GM12873 (cell line): ENCODE measurements around the gene NLGN2.

Experiments
- CTCF ChIP-seq: IDR thresholded peaks from 2 replicates; pipeline ENCODE4 v1.5.1; 2012; ENCODE audit warnings: low read depth, mild to moderate bottlenecking, moderate library complexity, low read length, control low read depth; ENCODE audit not compliant: insufficient read depth; ENCODE audit errors: missing control alignments

NLGN2 gene

DNA sequence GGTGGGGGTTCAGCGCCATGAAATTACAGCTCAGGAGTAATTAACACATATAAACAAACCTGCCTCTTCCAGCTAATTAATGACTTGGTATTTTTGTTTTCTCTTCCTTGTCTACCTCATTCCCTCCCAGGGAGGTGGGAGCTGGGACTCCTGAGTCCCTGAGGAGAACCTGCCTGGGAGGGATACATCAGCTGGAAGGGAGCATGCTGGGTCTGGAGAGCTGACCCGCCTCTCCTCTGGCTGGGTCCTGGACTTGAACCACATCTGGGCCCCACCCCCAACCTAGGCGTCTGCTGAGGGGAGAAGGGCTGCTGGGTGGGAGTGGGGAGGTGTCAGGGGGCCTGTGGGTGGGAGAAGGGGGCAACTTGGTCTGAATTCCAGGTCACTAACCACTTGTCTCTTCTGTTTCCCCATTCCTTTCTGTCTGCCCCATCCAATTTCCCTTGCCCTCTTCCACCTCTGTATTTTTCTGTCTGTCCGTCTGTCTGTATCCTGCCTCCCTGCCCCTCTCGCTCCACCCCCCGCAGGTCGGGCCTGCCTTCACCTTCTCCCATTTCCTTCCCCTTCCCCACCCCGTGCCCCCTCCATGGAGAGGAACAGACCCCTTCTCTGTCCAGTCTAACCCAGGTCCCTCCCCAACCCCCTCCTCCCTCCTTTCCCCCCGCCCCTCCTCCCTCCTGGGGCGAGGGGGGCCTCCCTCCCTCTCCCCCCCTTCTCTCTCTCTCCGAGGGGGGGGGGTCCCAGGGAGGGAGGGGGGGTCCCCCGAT, at the start of gene NLGN2:
Gene NLGN2, plus strand, starts transcription at position 361 of the 767 bp plus-strand sequence. CDS start 411 bp downstream, outside the sequence.
- no peak for TF ChIP-seq CTCF

DNA sequence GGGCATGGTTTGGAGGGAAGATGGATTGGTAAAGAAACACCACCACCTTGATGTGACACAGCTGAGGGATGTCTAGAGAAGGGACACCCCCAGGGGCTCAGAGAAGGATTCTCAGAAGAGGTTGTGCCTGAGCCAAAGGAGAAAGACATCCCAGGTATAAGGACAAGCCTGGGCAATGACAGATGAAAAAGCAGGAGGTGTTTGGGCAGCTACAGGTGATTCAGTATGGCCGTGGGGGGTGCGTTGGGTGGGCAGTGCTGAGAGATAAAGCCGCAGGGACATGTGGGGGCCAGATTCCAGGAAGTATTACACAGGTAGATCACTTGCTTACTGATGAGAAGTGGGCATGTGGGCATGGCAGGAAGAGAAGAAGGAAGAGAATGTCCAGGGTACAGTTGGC, 45.7 kb upstream of the NLGN2 start:
- no peak for TF ChIP-seq CTCF

DNA sequence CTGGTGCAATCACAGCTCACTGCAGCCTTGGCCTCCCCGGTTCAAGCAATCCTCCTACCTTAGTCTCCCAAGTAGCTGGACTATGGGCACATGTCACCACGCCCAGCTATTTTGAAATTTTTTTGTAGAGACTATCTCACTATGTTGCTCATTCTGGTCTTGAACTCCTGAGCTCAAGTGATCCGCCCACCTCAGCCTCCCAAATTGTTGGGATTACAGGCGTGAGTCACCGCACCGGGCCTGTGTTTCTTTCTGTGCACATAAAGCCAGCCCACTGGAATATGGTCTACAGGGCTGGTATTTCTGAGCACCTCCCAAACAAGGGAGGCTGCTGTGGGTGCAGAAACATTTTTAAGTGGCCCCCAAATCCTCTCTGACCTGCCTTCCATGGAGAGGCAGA, 44.3 kb upstream of the NLGN2 start:
- TF ChIP-seq CTCF = no peak

- no peak for TF ChIP-seq CTCF
These were observed 40.6 kb upstream of the NLGN2 start for GRCh38 chr17:7367083-7367482.

DNA sequence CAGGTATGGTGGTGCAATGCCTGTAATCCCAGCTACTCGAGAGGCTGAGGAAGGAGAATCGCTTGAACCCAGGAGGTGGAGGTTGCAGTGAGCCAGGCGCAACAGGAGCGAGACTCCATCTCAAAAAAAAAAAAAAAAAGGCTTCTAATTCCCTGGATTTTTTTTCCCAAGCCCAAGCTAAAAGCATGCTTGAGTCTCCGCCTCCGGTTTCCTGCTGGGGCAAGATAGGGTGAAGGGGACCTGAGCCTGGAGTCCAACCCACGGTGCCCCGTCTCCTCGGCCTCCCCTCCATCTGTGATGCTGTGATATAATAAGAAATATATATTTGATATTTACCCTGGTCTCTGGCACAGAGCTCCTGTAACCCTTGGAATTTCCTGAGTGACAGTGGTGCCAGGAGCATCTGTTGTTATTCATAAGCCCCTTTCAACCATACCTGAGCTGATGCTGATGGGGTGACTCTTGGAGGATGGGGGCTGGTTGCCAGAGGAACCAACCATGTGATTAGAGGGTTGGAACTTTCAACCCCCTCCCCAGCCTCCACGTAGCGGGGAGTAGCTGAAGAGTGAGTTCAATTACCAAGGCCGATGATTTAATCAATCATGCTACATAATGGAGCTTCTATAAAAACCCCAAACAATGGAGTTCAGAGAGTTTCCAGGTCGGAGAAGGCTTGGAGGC, 39.6 kb upstream of the NLGN2 start:
- TF ChIP-seq CTCF = no peak

DNA sequence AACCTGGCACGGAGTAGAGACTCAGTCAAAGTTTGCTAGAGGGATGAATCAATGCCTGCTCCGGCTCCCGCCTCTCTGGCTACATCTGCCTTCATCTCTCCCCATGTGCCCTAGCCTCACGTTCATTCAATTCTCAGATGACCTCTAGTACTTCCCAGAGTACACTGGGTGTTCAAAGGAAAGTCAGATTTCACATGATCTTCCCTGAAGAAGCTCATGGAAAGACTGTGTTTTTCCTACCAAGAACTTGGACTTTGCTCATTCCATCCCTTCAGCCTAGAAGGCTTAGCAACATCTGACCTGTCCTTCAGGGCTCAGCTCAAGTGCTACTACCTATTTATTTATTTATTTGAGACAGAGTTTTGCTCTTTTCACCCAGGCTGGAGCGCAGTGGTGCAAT, 37.8 kb upstream of the NLGN2 start:
- TF ChIP-seq CTCF = no peak

DNA sequence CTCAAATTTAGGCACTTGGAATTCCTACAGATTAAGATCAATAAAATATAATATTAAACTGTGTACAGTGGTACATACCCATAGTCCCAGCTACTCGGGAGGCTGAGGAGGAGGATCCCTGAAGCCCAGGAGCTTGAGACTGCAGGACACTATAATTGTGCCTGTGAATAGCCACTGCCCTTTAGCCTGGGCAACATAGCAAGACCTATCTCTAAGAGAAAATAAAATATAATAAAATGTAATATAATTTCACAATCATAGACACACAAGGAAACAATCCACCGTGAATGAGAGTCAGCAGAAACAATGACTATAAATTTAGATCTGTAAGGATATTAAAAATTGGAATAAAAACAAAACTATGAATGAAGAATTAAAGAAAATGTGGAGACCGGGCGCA, 36.8 kb upstream of the NLGN2 start:
- TF ChIP-seq CTCF = no peak
